Trophoblast cell (in vitro differentiated cells and primary cell): ENCODE data around the gene FAM118B.

Experiments
- DNase-seq, 2 donors: peaks; one replicate each; pipeline ENCODE4 v3.0.0-alpha.2; 2016
- H2AFZ ChIP-seq: 2 replicates; pipeline ENCODE4 v1.6.1; 2013; ENCODE audit warnings: low read length, moderate library complexity, mild to moderate bottlenecking; ENCODE audit not compliant: insufficient read depth, poor library complexity
- H2AK5ac ChIP-seq: 2 replicates; pipeline ENCODE4 v1.6.1; 2013; ENCODE audit warnings: mild to moderate bottlenecking, low read length
- H2BK120ac ChIP-seq: 2 replicates; pipeline ENCODE4 v1.6.1; 2013; ENCODE audit warnings: low read length, mild to moderate bottlenecking, moderate library complexity; ENCODE audit not compliant: insufficient read depth, poor library complexity
- H2BK12ac ChIP-seq: 2 replicates; pipeline ENCODE4 v1.6.1; 2013; ENCODE audit warnings: mild to moderate bottlenecking, low read length, moderate library complexity
- H2BK5ac ChIP-seq: 2 replicates; pipeline ENCODE4 v1.6.1; 2013; ENCODE audit warnings: low read length, low read depth, moderate library complexity, mild to moderate bottlenecking; ENCODE audit not compliant: poor library complexity
- H3K14ac ChIP-seq: 2 replicates; pipeline ENCODE4 v1.6.1; 2013; ENCODE audit warnings: mild to moderate bottlenecking, low read length
- H3K18ac ChIP-seq: 2 replicates; pipeline ENCODE4 v1.6.1; 2013; ENCODE audit warnings: mild to moderate bottlenecking, low read length
- H3K23ac ChIP-seq: 2 replicates; pipeline ENCODE4 v1.6.1; 2013; ENCODE audit warnings: low read length
- H3K27ac ChIP-seq: 2 replicates; pipeline ENCODE4 v1.5.1; 2013; ENCODE audit warnings: low read depth, mild to moderate bottlenecking, inconsistent platforms, low read length, moderate library complexity
- H3K27me3 ChIP-seq: 2 replicates; pipeline ENCODE4 v1.6.1; 2013; ENCODE audit warnings: inconsistent platforms, mild to moderate bottlenecking, low read length, moderate library complexity; ENCODE audit not compliant: insufficient read depth
- H3K36me3 ChIP-seq, 2 experiments: 1 replicate in 1 of 2; 2 replicates in 1 of 2; pipeline ENCODE4 v1.6.1; 2013; ENCODE audit warnings: low read length in 2 of 2, mild to moderate bottlenecking in 2 of 2, moderate library complexity in 1 of 2; ENCODE audit not compliant: insufficient read depth in 2 of 2, control insufficient read depth in 1 of 2
- H3K4ac ChIP-seq: 2 replicates; pipeline ENCODE4 v1.6.1; 2013; ENCODE audit warnings: low read depth, mild to moderate bottlenecking, low read length, moderate library complexity
- H3K4me1 ChIP-seq, 2 experiments: 1 replicate in 1 of 2; 2 replicates in 1 of 2; pipeline ENCODE4 v1.6.1; 2013; ENCODE audit warnings: low read length in 2 of 2, mild to moderate bottlenecking in 2 of 2, moderate library complexity in 1 of 2; ENCODE audit not compliant: insufficient read depth in 2 of 2, control insufficient read depth in 1 of 2
- H3K4me2 ChIP-seq: 2 replicates; pipeline ENCODE4 v1.6.1; 2013; ENCODE audit warnings: inconsistent platforms, mild to moderate bottlenecking, low read length, moderate library complexity
- H3K4me3 ChIP-seq: 2 replicates; pipeline ENCODE4 v1.5.1; 2013; ENCODE audit warnings: mild to moderate bottlenecking, low read depth, low read length, inconsistent platforms
- H3K79me1 ChIP-seq: one replicate; pipeline ENCODE4 v1.6.1; 2013; ENCODE audit warnings: low read length
- H3K79me2 ChIP-seq: 2 replicates; pipeline ENCODE4 v1.6.1; 2013; ENCODE audit warnings: low read length, mild to moderate bottlenecking; ENCODE audit not compliant: control insufficient read depth, insufficient read depth, poor library complexity
- H3K9ac ChIP-seq: 2 replicates; pipeline ENCODE4 v1.6.1; 2013; ENCODE audit warnings: mild to moderate bottlenecking, low read length
- H3K9me3 ChIP-seq: 2 replicates; pipeline ENCODE4 v1.6.1; 2013; ENCODE audit warnings: low read depth, mild to moderate bottlenecking, control low read depth, inconsistent platforms, low read length; ENCODE audit not compliant: insufficient read depth
- H4K12ac ChIP-seq: 2 replicates; pipeline ENCODE4 v1.6.1; 2013; ENCODE audit warnings: low read depth, mild to moderate bottlenecking, low read length, moderate library complexity
- H4K8ac ChIP-seq: 2 replicates; pipeline ENCODE4 v1.6.1; 2013; ENCODE audit warnings: low read depth, mild to moderate bottlenecking, low read length, moderate library complexity
- H4K91ac ChIP-seq: one replicate; pipeline ENCODE4 v1.6.1; 2013; ENCODE audit warnings: low read depth, mild to moderate bottlenecking, low read length, moderate library complexity
- WGBS: extraction: QIAGEN DNeasy Blood & Tissue Kit; methylation state at CpG from one replicate; pipeline ENCODE4 v1.1.7; 2013; ENCODE audit warnings: missing lambda C conversion rate; ENCODE audit not compliant: insufficient read length, insufficient coverage; ENCODE audit errors: extremely low coverage; 5-methylcytosine and 5-hydroxymethylcytosine counted together

Gene FAM118B

GRCh38 chr11:126224647-126225294, 13.2 kb downstream of the FAM118B start:
- Histone ChIP-seq H3K27me3 (no peaks in the 10 kb centered on the region), H3K9ac (no peak overlapping the region), H2BK120ac (no peak overlapping the region), H3K9me3 (no peaks in the 10 kb centered on the region), H3K79me2 (no peaks in the 10 kb centered on the region), H2BK12ac (no peak overlapping the region), H2AK5ac (no peak overlapping the region), H3K4me2 (no peak overlapping the region), H4K12ac (no peak overlapping the region), H3K4me1 (no peaks in the 10 kb centered on the region), H3K23ac (no peak overlapping the region), H3K4ac (no peak overlapping the region), H4K91ac (no peak overlapping the region), H3K14ac (no peak overlapping the region), H3K36me3 (peaks cover 0 to 8% of the 10 kb centered on the region in 2 experiments), H3K18ac (no peak overlapping the region), H3K27ac (no peak overlapping the region), H2AFZ (no peak overlapping the region), H3K4me3 (no peak overlapping the region), H2BK5ac (no peak overlapping the region), H4K8ac (no peak overlapping the region), H3K79me1 (no peaks in the 10 kb centered on the region)
- DNase-seq = no peak
- no CpG with 5 or more reads among the region's 6 CpGs for WGBS

GRCh38 chr11:126225295-126225665, 13.7 kb downstream of the FAM118B start:
- no CpG with 5 or more reads among the region's 2 CpGs for WGBS
- Histone ChIP-seq H3K27ac (no peak overlapping the region), H2BK5ac (no peak overlapping the region), H3K18ac (no peak overlapping the region), H4K91ac (no peak overlapping the region), H3K27me3 (no peaks in the 10 kb centered on the region), H3K79me2 (no peaks in the 10 kb centered on the region), H3K14ac (no peak overlapping the region), H4K12ac (no peak overlapping the region), H3K9ac (no peak overlapping the region), H3K4me3 (no peak overlapping the region), H2BK120ac (no peak overlapping the region), H3K4me2 (no peak overlapping the region), H3K23ac (no peak overlapping the region), H3K79me1 (no peaks in the 10 kb centered on the region), H2AK5ac (no peak overlapping the region), H3K9me3 (no peaks in the 10 kb centered on the region), H3K4me1 (no peaks in the 10 kb centered on the region), H4K8ac (no peak overlapping the region), H2AFZ (no peak overlapping the region), H3K36me3 (peaks cover 0 to 8% of the 10 kb centered on the region in 2 experiments), H2BK12ac (no peak overlapping the region), H3K4ac (no peak overlapping the region)
- no peak for DNase-seq

- Histone ChIP-seq H2BK5ac (no peak overlapping the region), H3K9me3 (no peaks in the 10 kb centered on the region), H3K27me3 (no peaks in the 10 kb centered on the region), H3K4me1 (no peaks in the 10 kb centered on the region), H3K4me2 (no peak overlapping the region), H3K14ac (no peak overlapping the region), H2BK120ac (no peak overlapping the region), H3K4ac (peak overlapping the region; percentile 46), H2AFZ (no peak overlapping the region), H4K91ac (no peak overlapping the region), H2AK5ac (no peak overlapping the region), H3K23ac (no peak overlapping the region), H3K4me3 (no peak overlapping the region), H4K8ac (no peak overlapping the region), H4K12ac (no peak overlapping the region), H2BK12ac (no peak overlapping the region), H3K36me3 (peaks cover 2 to 8% of the 10 kb centered on the region in 2 experiments), H3K9ac (no peak overlapping the region), H3K18ac (no peak overlapping the region), H3K79me2 (no peaks in the 10 kb centered on the region), H3K79me1 (no peaks in the 10 kb centered on the region), H3K27ac (no peak overlapping the region)
- WGBS = no CpG with 5 or more reads among the region's 15 CpGs
- DNase-seq = peak in 1 of 2 donors; percentile 9
These were observed 14.9 kb downstream of the FAM118B start for GRCh38 chr11:126226334-126227084.

GRCh38 chr11:126229858-126230540, 18.4 kb downstream of the FAM118B start:
- peaks cover 2 to 8% of the 10 kb centered on the region in 2 experiments for H3K36me3 ChIP-seq
- no peak overlapping the region for H2BK5ac ChIP-seq
- H3K9ac ChIP-seq = no peak overlapping the region
- H3K4me1 ChIP-seq = no peaks in the 10 kb centered on the region
- H3K27me3 ChIP-seq = no peaks in the 10 kb centered on the region
- DNase-seq = no peak
- no peak overlapping the region for H3K4me2 ChIP-seq
- H4K8ac ChIP-seq = no peak overlapping the region
- H3K4me3 ChIP-seq = no peak overlapping the region
- H3K23ac ChIP-seq = no peak overlapping the region
- no peak overlapping the region for H4K12ac ChIP-seq
- no peak overlapping the region for H2BK120ac ChIP-seq
- H3K27ac ChIP-seq = no peak overlapping the region
- no peaks in the 10 kb centered on the region for H3K79me2 ChIP-seq
- no peak overlapping the region for H2AFZ ChIP-seq
- no peak overlapping the region for H2AK5ac ChIP-seq
- WGBS = no CpG with 5 or more reads among the region's 3 CpGs
- no peak overlapping the region for H2BK12ac ChIP-seq
- no peak overlapping the region for H4K91ac ChIP-seq
- H3K14ac ChIP-seq = no peak overlapping the region
- no peak overlapping the region for H3K18ac ChIP-seq
- H3K4ac ChIP-seq = no peak overlapping the region
- H3K79me1 ChIP-seq = no peaks in the 10 kb centered on the region
- no peaks in the 10 kb centered on the region for H3K9me3 ChIP-seq
